DMS53 treated with DMSO at 0.1 percent for 48 hours (cell line): Measurements from ENCODE around the gene MEG3.

ENCODE experiments used
- DNase-seq: peaks from one replicate; lab custom pipeline; 2025; ENCODE audit not compliant: unreplicated experiment; lab: John Stamatoyannopoulos, UW

MEG3 gene

GRCh38 chr14:100844421-100844820, 18.5 kb downstream of the MEG3 start:
- DNase-seq, result no peak

GRCh38 chr14:100844846-100845245, 18.9 kb downstream of the MEG3 start:
- DNase-seq, result no peak

DNA sequence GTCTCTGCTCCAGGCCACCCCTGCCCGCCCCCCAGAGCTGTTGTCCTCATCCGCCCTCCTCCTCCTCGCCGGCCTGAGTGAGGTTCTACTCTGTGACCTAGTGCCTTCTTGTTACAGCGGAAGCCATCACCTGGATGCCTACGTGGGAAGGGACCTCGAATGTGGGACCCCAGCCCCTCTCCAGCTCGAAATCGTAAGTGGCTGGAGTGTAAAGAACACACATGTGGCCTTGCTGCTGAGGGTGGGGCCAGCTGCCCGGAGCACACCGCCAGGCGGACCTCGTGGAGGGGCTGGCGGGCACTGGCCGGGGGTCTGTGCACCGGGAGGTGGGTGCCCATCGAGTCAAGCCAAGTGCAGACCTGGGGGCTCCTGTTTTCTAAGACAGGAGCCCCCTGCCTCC, 19.4 kb downstream of the MEG3 start:
- DNase-seq, result no peak

DNA sequence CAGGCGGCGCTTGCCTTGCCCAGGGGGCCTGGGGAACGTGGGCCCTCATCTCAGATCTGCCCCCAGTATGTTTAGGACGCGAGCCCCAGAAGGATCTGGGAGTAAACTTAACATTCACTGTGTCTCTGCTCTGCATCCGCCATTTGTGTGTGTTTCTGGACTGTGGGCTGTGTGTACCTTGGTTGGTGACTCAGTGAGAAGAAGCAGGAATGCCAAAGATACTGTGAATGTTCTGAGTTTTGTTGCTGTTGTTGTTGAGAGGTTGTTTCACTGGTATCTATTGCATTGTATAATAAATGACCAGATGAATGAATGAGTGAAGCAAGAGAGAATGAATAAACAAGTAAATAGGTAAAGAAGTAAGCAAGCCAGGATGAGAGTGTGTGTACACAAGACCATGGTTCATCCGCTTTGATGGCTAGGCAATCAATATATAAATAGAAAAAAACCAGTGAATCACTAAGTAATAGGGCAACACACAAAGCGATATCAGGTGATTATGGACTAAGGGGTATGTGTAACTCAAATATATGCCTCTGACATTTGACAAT, 20.5 kb downstream of the MEG3 start:
- no peak for DNase-seq

- DNase-seq, result no peak
These were observed 23.3 kb downstream of the MEG3 start for GRCh38 chr14:100849115-100849781.

DNA sequence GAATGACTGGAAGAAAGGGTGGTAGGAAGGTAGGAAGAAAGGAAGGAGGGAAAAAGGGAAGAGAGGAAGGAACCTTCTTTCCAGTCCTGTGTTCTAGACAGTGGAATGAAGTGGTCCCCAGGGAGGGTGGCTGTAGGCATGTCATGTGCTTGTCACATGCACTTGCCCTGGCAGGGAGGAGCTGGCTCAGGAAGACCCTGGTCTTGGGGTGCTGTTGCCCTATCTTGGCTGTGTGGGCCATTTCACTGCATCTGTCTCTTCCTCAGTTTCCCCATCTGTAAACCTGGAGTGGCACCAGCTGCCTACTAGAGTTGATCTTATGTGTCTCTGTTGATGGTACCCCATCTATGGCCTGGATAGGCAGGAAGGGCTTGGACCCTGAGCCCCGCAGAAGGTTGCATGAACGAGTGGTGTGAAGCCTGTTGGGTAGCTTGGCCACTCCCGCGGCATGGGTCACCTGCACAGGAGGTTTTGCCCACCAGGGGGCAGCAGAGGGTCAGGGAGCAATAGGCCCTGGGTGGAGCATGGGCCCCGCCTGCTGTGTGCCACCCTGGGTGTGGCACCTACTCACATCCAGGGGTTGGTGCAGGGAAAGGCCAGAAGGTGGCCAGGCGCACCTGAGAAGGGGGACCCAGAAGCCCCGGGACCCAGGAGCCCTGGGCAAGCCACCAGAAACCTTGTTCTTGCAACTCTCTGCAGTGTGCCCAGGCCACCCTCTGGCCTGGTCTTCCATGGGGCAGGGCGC, 25.1 kb downstream of the MEG3 start:
- no peak for DNase-seq

GRCh38 chr14:100851586-100851916, 25.6 kb downstream of the MEG3 start:
- no peak for DNase-seq

DNA sequence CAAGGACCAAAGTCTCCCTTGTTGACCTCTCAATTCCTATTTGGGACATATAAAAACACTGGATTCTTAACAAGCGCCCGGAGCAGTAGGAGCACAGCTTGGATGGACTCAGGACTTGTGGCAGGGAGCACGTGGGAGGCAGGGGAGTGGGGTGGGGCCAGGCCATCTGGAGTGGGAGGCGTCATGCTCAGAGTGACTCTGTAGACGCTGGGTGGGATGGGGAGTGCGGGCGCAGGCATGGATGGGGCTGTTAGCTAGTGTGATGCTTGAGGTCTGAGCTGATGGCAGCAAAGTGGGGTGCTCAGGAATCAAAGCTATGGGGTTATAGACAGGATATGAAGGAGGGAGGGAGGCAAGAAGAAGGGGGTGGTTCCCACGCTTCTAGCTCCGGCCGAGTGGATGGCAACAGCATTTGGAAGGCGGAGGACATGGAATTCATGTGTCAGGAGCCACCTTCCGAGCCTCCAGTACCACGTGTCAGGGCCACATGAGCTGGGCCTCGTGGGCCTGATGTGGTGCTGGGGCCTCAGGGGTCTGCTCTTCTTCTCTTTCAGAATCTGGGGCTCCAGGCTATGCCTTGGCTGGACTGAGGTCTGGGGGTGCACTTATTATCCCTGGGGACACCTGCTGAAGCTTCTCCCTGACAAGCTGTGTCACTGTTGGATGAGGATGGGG, 26.2 kb downstream of the MEG3 start:
- no peak for DNase-seq

GRCh38 chr14:100854435-100854834, 28.5 kb downstream of the MEG3 start:
- no peak for DNase-seq

DNA sequence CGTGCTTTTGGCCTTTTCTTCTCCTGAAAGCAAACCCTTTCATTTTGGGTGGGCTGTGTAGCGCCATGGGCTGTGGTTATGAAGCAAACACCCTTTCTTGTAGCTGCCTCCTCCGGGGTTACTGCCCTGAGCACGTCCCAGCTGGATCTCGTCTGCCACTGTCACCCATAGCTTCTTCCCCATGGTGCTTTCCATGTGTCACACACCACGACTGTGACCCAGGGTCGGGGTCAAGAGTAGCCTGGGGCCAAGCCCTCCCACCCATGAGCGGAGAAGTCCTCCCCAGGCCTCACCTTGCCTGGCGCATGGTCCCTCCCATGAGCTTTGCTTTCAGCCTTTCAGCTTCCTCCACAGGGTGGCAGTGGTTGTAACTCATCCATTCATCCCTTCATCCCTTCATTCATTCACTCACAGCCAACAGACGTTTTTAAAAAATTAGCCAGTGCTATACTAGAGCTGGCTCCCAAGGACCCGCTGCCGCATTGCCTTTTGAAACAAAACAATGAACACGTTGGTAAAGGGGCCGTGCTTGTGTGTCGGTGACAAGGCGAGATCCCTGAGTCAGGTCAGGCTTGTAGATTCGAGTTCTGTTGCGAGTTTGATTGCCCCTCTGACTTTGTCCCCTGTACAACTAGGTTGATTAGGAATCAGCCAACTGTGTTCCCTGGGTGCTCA, 29.5 kb downstream of the MEG3 start:
- DNase-seq, result no peak

DNA sequence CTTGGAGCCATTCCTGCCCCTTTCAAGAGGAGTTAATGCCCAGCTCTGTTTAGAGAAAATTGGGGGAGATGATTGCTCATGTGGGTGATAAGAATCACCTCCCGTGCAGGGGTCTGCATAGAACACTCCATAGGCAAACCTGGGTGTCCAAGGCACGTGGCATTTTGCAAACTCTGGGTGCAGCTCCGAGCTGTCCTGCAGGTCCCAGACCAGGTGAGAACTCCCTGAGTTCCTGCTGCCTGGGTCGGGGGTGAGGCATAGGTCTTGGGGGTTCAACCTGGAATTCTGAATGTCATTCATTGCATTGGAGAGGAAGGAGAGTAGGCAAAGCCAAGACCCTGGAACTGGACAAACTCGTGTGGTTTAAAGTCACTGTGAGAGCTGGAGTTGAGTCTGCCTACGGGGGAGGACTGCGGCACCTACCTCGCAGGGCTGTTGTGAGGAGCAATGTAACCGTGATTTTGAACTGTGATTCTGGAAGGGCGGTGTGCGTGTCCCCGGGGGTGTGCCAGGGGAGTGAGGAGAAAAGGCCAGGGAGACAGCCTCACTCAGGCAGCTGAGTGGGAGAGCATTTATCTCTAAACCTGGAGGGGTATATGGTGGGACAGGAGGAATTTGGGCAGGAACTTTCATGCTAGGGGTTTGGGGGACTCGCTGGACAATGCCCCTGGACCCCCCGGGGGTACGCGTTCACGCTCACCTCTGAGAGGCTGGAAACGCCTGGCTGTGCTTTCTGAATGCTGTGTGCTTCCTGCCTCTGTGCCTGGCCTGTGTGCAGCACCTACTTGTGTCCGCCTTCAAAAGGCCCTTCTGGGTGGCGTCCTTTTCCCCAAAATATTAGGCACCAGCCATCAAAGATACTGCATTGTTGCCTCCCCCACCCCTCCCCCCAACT, 30.4 kb downstream of the MEG3 start:
- DNase-seq, result no peak

- DNase-seq, result no peak
These were observed 31.5 kb downstream of the MEG3 start for GRCh38 chr14:100857233-100857922.

DNA sequence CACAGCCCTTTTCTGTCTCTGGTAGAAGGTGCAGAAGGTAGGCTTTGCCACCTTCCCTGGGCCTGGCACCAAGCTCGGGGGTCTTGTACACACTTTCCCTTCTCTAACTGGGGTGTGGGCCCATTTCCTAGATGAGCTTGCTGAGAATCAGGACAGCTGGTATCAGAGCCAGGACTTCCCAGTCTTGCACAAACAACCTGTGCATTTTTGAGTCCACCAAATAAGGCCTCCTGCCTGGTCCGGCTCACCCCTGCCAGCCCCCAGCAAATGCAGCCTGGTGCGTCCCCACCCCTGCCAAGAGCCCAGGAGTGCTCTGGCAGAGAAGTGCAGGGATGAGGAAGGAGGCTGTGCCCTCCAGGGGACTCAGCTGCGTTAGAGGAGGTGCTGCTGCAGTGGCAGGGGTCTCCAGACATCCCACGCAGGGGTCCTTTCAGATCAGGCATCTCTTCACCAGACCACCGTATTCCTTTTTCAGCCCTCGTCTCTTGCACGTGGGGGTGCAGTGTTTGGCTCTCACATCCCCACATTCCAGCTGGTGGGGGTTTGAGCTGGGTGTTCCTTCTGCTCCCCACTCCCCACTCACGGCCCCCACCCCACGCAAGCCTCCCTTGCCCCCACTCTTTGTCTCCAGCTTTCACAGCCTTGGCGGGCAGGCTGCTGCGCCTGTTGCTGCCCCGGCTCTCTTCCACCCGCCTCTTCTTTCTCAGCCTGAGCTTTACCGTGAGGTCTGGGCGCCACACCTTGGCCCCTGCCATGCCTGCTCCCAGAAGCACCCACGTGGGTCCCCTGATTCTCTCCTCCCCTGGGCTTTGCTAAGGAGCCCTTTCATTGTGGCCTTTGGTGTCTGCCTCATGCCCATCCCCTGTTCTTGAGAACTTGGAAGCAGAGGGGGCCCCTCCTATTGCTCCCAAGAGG, 32.3 kb downstream of the MEG3 start:
- no peak for DNase-seq

DNA sequence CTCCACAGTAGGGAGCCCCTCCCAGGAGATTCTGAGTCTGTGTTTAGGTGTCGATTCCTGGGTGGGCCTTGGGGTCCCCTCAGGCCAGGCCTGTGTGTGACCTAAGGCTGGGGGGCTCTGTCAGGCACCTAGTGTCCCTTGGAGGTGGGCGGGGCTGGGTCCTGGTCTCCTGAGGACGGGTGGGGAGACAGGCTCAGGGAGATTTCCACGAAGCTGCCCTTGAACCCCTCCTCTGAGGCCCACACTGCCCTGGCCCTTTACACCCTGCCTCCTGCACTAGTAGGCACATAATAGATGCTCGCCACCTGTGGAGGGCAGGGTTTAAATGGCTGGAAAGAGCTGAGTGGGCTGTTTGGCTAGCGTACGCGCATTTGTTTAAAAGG, 32.9 kb downstream of the MEG3 start:
- DNase-seq, result no peak

DNA sequence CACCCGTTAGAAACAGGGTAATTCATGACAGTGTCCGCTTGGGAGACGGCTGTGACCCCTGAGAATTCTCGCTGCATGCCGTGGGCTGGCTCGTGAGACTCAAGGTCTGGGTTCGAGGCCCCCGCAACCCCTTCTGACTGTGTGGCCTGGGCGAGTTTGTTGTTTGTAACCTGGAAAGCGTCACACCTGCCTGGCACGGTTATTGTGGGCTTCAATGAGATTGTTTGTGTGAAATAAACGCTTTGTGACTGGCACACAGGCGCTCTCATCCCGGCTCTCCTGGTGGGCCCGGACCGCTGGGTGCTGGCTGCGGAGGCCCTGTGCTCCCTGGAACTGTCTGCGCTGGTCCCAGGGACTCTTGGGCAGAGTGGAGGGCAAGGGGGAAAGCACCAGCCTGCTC, 33.9 kb downstream of the MEG3 start:
- no peak for DNase-seq

DNA sequence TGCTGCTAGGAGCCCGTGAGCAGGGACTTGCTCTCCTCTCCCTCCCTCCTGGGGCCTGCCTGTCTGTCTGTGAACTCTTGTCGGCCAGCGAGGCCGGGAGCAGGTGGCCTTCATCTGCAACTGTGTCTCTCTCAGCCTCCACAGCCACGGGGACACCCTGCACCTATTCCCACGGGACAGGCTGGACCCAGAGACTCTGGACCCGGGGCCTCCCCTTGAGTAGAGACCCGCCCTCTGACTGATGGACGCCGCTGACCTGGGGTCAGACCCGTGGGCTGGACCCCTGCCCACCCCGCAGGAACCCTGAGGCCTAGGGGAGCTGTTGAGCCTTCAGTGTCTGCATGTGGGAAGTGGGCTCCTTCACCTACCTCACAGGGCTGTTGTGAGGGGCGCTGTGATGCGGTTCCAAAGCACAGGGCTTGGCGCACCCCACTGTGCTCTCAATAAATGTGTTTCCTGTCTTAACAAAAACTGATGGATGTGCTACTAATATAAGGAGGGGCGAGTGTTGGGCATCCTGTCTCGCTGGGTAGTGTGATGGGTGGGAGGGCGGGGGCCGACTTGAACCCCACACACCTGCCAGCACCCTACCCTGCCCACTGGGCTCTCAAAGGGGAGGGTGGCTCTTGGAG, 34.8 kb downstream of the MEG3 start:
- no peak for DNase-seq

GRCh38 chr14:100861188-100861936, 35.4 kb downstream of the MEG3 start:
- no peak for DNase-seq

DNA sequence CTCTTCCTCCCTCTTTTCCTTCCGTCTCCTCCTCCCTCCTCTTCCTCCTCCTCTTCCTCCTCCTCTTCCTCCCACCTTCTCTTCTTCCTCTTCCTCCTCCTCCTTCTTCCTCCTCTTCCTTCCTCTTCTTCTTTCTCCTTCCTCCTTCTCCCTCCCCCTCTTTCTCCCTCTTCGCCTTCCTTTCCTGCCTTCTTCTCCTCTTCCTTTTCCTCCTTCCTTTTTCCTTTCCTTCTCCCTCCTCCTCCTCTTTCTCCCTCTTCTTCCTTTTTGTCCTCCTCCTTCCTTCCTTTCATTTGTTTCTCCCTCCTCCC, 36.0 kb downstream of the MEG3 start:
- DNase-seq, result no peak
